Tibial nerve (tissue), 4 donors: ENCODE results near the gene HPCA. TPM values are rescaled to one million over a fixed set of nuclear protein-coding genes. Genes with fewer than 3 reads are reported as not detected.

Source experiments
- DNase-seq, 2 donors: peaks; one replicate each; pipeline ENCODE4 v3.0.0-alpha.2; 2019; ENCODE audit warnings: low spot score in 2 of 2
- H3K27ac ChIP-seq, 4 donors: fragments of 200-600 bp; sonication (generic) in 3 of 4; one replicate each; pipeline ENCODE4 v1.5.1; 2017 to 2019; ENCODE audit warnings: mild to moderate bottlenecking in 1 of 4
- H3K27me3 ChIP-seq, 2 donors: fragments of 200-600 bp; sonication (generic) in 1 of 2; one replicate each; pipeline versions ENCODE4 v1.5.1 to v1.6.0; 2017 to 2019
- H3K36me3 ChIP-seq, 3 donors: fragments of 200-600 bp; sonication (generic); one replicate each; pipeline ENCODE4 v1.5.1; 2018 to 2019
- H3K4me1 ChIP-seq, 4 donors: fragments of 200-600 bp; sonication (generic) in 3 of 4; one replicate each; pipeline ENCODE4 v1.5.1; 2017 to 2019
- H3K4me3 ChIP-seq, 4 donors: fragments of 200-600 bp; sonication (generic) in 3 of 4; one replicate each; pipeline ENCODE4 v1.5.1; 2017 to 2019; ENCODE audit warnings: mild to moderate bottlenecking in 1 of 4, moderate library complexity in 1 of 4
- H3K9me3 ChIP-seq, 4 donors: fragments of 200-600 bp; sonication (generic) in 3 of 4; one replicate each; pipeline ENCODE4 v1.5.1; 2017 to 2019
- CTCF ChIP-seq, 5 experiments: fragments of 200-600 bp in 3 of 5; fragments of 450-650 bp in 2 of 5; sonication (generic) in 3 of 5; IDR thresholded peaks; one replicate each; pipeline ENCODE4 v1.5.1; 2016 to 2019; ENCODE audit warnings: antibody characterized with exemption in 5 of 5, mild to moderate bottlenecking in 3 of 5, moderate library complexity in 2 of 5
- EP300 ChIP-seq, 2 donors: sonication (generic); formaldehyde crosslinking; IDR thresholded peaks; one replicate each; pipeline ENCODE4 v1.6.1; 2017; ENCODE audit warnings: antibody characterized with exemption in 2 of 2, mild to moderate bottlenecking in 1 of 2
- POLR2A ChIP-seq, 2 donors: fragments of 450-650 bp; IDR thresholded peaks; one replicate each; pipeline ENCODE4 v1.6.1; 2017; ENCODE audit warnings: antibody characterized with exemption in 2 of 2, mild to moderate bottlenecking in 2 of 2, moderate library complexity in 2 of 2
- WGBS, 2 donors: methylation state at CpG; one replicate each; pipeline ENCODE4 v1.1.5; 2018; 5-methylcytosine and 5-hydroxymethylcytosine counted together
- total RNA-seq, 4 donors: library from RNA; depleted of rRNA; stranded (reverse); fragments of >200 nt; gene quantifications; one replicate each; pipeline ENCODE4 v1.1.0, GENCODE V29; 2016

Gene HPCA
- total RNA-seq, 4 donors from 2014 or later: not detected

- 79 to 82% methylated on average over 11 of the region's 11 CpGs for whole genome bisulfite sequencing, 2 donors
- peaks cover 0 to 8% (median 6%) of the 10 kb centered on the region in 4 donors for H3K4me1 ChIP-seq
- no peaks in the 10 kb centered on the region for H3K9me3 ChIP-seq
- no peak overlapping the region for H3K27ac ChIP-seq
- DNase-seq: no peak
- TF ChIP-seq CTCF (IDR thresholded peaks at IDR 0.05): no peak
- TF ChIP-seq POLR2A (IDR thresholded peaks at IDR 0.05): no peak
- TF ChIP-seq EP300 (IDR thresholded peaks at IDR 0.05): no peak
- no peak overlapping the region for H3K4me3 ChIP-seq
- H3K27me3 ChIP-seq: peaks cover 0 to 24% of the 10 kb centered on the region in 2 donors
- no peaks in the 10 kb centered on the region for H3K36me3 ChIP-seq
Measured at GRCh38 chr1:32919811-32920733, 33.8 kb downstream of the HPCA start.

DNA sequence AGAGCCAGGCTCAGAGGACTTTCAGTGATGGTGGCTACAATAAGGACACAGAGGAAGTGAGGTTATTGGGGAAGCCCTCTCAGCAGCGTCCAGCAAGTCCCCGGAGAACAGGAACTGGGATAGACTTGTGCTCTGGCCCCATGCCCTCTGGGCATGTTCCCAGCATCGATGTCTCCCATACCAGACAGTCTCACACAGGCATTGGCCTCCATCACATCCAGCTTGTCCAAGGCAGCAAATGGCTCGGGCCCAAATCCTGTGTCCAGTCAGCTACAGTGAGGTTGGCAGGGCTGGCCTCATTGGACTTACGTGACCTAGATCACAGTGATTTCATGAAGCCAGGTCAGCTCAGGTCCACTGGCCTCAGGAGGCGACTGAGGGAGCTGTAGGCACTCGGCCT is 34.5 kb downstream of the HPCA start:
- Histone ChIP-seq H3K36me3 (no peaks in the 10 kb centered on the region), H3K4me3 (no peak overlapping the region), H3K27ac (no peak overlapping the region), H3K9me3 (no peaks in the 10 kb centered on the region), H3K27me3 (peaks cover 0 to 31% of the 10 kb centered on the region in 2 donors), H3K4me1 (peaks cover 0 to 15% (median 11%) of the 10 kb centered on the region in 4 donors)
- 60 to 63% methylated on average over 6 to 7 of the region's 7 CpGs for WGBS, 2 donors
- TF ChIP-seq POLR2A (IDR thresholded peaks at IDR 0.05) (no peak), EP300 (IDR thresholded peaks at IDR 0.05) (no peak), CTCF (IDR thresholded peaks at IDR 0.05) (no peak)
- DNase-seq: no peak

DNA sequence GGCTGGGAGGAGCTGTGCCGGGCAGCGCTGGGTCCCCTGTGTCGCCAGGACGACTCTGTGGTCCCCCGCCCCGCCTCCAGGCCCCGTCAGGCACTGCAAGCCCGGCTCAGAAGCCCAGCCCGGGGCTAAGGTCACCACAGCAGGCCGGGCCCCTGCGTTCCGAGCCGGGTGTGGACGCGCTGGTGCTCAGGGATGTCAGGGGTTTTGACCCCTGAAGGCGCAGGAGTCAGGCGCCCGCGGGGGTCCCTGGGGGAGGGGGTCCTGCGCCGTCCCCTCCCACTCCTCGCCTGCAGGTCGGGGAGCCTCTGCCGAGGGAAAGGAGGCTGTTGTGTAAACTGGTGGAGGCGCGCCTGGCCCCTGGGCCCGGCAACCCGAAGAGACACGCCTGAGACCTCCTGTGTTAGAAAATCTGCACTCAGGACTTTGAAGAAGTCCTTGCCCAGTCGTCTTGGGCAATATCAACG is 38.6 kb downstream of the HPCA start:
- TF ChIP-seq CTCF (IDR thresholded peaks at IDR 0.05) (peak in 2 of 5 experiments; percentile 9 to 19), POLR2A (IDR thresholded peaks at IDR 0.05) (no peak)
- WGBS, 2 donors: 15 to 18% methylated on average over 15 to 31 of the region's 31 CpGs
- peaks cover 0 to 31% of the 10 kb centered on the region in 2 donors for H3K27me3 ChIP-seq
- H3K27ac ChIP-seq: peak overlapping the region in 1 of 4 donors; percentile 3
- peaks cover 0 to 17% (median 12%) of the 10 kb centered on the region in 4 donors for H3K4me1 ChIP-seq
- peak overlapping the region in 3 of 4 donors; percentile 1 to 26 (median 16) for H3K4me3 ChIP-seq
- no peak for DNase-seq
- no peaks in the 10 kb centered on the region for H3K9me3 ChIP-seq
- H3K36me3 ChIP-seq: no peaks in the 10 kb centered on the region

DNA sequence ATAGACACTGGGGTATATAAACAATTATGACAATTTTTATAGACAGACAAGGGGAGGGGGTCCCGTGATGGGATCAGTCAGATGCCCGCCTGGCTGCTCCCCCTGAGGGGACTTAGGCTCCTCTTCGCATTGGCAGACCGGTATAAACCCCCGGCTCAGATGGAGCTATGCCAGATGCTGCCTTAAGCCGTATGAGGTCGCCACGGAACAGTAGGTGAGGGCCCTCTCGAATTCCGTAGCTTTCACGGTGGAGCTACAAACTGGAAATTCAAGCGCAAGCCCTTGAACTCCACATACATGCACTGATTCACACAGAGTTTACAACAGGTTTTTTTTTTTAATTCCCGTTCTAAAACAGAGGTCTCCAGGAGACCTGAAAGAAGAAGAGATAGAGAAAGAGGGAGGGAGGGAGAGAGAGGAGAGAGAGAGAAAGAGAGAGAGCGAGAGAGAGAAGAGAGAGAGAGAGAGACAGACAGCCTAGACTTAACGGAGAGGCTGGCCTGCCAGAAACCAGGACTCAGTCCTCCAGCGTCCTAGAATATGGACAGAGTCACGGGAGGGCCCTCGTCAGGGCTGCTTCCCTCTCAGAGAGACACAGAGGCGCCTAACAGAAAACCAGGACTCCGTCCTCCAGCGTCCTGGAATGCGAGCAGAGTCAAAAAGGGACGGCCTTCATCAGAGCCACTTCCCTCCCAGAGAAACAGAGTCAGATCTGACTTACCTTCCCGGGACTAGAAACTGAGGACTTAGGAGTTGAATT is 39.3 kb downstream of the HPCA start:
- TF ChIP-seq CTCF (IDR thresholded peaks at IDR 0.05) (no peak), POLR2A (IDR thresholded peaks at IDR 0.05) (no peak), EP300 (IDR thresholded peaks at IDR 0.05) (no peak)
- WGBS, 2 donors: 36 to 47% methylated on average over 21 to 24 of the region's 24 CpGs
- Histone ChIP-seq H3K9me3 (no peaks in the 10 kb centered on the region), H3K4me1 (peaks cover 0 to 17% (median 12%) of the 10 kb centered on the region in 4 donors), H3K27me3 (peaks cover 0 to 31% of the 10 kb centered on the region in 2 donors), H3K27ac (no peak overlapping the region), H3K36me3 (no peaks in the 10 kb centered on the region), H3K4me3 (no peak overlapping the region)
- no peak for DNase-seq
